Putamen (tissue), 1 donor: ENCODE results near the gene CNP.

ENCODE experiments used
- DNase-seq: peaks from one replicate; pipeline ENCODE4 v3.0.0-alpha.2; 2016; ENCODE audit warnings: low spot score

The CNP gene

GRCh38 chr17:41942626-41943373 is 23.8 kb upstream of the CNP start:
- no peak for DNase-seq

DNA sequence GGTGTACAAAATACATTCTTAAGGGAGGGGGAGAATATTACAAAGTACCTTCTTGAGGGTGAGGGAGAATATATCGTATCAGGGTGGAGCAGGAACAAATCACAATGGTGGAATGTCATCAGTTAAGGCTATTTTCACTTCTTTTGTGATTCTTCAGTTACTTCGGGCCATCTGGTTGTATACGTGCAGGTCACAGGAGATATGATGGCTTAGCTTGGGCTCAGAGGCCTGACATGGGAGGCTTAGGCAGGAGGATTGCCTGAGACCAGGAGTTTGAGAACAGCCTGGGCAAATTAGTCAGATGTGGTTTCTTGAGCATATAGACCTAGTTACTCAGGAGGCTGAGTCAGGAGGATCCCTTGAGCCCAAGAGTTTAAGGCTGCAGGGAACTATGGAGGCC is 23.1 kb upstream of the CNP start:
- DNase-seq, result no peak

DNA sequence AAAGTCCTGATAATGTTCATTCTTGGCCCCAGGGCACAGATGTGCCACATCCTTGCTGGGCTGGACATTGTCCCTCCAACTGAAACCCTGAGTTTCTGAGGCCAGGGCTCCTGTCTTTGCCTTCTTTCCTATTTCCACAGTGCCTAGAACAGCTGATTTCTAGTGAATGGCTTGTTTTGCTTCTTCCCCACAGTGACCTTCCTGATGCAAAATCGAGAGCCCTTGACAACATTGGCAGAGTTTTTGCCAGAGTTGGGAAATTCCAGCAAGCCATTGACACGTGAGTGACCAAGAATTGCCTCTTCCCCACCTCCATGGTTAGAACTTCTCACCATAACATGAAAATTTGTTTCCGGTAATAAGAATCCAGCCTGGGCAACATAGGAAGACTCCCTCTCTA is 21.7 kb upstream of the CNP start:
- DNase-seq, result no peak

- no peak for DNase-seq
Measured at GRCh38 chr17:41948762-41949460, 17.7 kb upstream of the CNP start.

DNA sequence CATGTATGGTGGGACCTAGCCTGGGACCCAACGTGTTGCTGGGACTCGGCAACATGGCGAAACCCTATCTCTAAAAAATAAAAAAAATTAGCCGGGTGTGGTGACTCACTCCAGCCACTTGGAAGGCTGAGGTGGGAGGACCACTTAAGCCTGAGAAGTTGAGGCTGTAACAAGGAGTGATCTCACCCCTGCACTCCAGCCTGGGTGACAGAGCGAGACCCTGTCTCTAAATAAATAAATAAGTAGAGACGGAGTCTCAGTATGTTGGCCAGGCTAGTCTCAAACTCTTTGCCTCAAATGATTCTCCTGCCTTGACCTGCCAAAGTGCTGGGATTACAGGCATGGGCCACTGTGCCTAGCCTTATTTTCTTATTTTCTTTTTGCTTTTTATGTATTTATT is 10.1 kb upstream of the CNP start:
- no peak for DNase-seq

GRCh38 chr17:41957031-41957868 is 9.3 kb upstream of the CNP start:
- DNase-seq, result no peak

DNA sequence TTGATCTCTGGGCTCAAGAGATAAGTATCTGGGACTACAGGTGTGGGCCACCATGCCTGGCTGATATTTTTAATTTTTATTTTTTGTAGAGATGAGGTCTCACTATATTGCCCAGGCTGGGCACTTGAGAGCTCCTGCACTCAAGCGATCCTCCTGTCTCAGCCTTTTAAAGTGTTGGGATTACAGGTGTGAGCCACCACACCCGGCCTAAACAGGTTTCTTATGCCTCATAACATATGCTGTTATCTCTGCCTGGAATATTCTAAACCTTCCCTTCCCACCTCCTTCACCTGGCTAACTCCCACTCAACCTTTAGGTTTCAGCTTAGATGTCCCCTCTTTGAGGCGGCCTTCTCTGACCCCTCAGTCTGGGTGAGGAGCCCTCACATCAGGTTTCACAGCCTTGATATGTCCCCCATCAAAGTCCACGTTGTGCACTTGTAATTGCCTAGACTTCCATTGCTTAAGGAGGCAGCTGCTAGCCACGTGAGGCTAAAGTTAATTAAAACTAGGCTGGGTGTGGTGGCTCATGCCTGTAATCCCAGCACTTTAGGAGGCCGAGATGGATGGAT is 8.6 kb upstream of the CNP start:
- no peak for DNase-seq

DNA sequence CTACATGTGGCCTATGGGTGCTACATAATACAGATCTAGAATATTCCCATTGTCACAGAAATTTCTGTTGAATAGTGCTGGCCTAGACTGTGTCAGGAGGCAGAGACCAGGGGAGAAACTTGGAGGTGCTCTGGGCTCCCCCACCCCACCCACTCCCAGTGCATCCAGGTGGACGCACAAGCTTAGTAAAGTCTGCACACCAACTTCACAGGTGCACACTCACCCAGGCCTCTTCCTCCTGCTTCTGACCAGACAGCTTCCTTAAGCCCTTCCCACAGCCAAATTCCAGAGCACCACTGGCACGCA is 7.6 kb upstream of the CNP start:
- DNase-seq, result no peak

GRCh38 chr17:41959336-41960095 is 7.1 kb upstream of the CNP start:
- DNase-seq, result no peak

DNA sequence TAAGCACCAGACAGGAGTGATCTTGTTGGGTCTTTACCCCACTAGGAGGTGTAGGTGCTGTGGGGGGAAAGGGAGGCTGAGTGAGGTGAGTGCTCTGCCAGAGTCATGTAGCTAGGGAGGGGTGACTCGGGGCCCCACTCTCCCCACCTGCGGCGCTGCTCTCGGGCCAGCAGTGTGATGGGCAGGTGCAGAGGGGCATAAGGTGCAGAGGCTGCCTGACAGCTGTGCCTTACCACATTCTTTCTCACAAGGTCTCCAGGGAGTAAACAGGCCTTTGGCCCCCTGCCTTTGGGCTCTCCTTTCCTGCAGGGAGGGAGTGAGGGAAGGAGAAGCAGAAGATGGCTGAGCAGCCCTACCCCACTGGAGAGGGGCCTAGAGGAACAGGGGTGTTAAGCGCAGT is 4.5 kb upstream of the CNP start:
- no peak for DNase-seq

DNA sequence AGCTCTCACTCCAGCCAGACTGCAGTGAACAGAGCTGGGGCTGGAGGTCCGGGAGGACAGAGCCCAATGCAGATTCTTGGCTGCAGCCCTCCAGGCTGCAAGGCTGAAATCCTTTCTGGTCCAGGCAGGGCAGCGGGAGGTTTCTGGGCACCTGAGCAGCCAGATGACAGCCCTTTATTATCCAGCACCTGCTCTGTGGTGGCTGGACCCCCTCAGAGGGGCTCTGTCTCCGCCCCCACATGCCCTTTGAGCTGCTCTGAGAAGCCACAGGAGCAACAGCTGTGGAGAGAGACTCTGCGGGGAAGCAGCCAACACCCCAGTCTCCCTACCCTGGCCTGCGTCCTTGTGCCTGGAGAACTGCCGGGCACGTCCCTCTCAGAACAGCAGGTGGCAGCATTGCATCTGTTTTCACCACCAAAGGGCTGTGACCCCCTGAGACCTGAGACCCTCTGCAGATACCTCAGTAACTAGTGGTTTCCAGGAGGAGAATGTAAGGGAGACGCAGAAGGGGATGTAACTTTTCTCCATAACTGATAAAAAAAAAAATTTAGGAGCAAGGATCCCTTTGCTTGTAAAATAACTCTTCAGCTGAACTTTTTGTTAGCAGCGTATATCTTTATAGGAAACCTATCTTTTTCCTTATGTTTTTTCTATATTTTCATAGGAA is 3.7 kb upstream of the CNP start:
- DNase-seq, result peak; percentile 79

DNA sequence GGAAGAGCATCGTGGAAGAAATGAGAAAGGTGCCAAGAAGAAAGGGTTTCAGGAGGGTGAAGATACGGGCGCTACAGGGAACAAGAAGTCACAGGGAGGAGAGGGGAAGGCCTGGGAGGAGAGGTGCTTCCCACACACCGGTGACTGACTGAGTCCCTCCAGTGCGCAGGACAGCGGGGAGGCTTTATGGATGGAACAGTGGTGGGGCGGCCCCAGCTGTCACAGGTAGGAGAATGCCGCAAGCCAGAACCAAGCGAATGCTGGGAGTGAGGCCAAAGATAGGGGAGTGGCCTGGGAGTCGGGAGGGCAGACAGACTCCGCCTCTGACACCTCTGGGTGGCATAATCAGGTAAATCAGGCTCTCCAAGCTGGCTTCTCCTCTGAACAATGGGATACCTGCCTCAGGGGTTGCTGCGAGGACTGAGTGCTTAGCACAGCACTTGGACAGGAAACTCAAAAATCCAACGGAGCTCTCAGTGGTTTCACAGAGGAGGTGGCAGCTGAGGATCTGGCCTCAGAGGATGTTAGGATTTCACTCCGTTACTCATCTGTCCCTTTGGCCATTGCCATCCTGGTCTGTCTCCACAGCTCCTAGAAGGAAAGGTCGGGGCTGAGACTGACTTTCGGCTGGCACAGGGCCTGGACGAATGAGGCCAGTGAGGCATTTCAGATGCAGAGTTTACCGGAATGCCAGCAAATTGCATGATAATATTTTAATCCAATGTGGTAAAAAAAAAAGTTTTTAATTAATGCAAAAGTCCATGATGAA is 717 bp upstream of the CNP start:
- DNase-seq, result no peak

GRCh38 chr17:41967141-41967920 is 736 bp downstream of the CNP start:
- DNase-seq, result peak; percentile 98

- no peak for DNase-seq
Measured at GRCh38 chr17:41967921-41968578, 1.5 kb downstream of the CNP start.

GRCh38 chr17:41968676-41969075 is 2.1 kb downstream of the CNP start:
- no peak for DNase-seq

DNA sequence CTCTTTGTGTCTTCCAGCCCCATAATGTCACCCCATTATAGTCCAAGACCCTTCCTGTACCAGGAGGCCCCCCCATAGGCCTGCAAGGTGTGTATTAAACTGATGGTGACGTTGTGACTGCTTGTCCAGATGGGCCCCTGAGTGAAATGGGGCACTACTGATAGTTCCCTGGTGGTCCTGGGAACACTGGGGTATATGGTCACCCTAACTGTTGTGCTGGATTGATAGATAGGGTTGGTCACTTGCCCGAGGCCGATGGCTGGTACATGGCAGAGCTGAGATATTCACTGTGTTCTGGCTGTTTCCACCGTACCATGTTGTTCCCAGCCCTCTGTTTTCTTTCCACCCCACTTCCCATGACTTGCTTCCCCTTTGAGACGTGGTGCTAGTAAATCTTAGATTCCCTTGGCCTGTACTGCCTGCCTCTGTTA is 4.3 kb downstream of the CNP start:
- no peak for DNase-seq

DNA sequence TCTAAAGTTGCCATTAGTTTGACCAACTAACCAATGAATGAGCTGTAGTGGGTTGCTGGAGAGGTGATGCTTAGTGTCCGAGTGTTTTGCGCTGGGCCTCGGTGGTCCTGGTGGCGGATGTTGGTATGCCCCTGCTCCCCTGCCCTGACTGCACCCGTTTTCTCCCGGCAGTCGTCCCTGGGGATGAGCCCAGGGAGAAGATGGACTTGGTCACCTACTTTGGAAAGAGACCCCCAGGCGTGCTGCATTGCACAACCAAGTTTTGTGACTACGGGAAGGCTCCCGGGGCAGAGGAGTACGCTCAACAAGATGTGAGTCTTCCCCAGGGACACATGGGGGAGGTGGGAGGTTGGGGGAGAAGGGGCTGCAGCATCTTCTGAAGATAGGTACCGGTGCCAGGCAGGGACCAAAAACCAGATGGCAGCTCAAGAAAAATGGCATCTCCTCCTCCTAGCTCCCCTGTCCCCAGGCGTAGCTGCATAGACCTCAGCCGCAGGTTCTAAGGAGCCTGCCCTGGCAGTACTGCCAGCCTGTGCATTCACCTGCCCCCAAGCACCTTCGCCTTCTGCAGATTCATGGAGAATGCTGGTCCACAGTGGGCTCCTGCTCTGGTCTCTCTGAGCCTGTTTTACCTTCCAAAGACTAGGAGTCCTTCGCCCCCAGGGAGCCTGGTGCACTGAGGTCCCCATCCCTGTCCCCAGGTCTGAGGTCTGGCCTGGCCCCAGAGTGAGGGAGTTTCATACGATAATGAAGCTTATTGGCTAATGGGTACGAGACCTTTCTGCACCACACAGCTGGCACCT is 5.3 kb downstream of the CNP start:
- no peak for DNase-seq
